Activated T-cell treated with anti-CD3 and anti-CD28 coated beads, Interleukin-2, amount 50 U/mL, for 24 hours (primary cell): ENCODE results near the gene TBCEL.

ENCODE experiments used
- DNase-seq: peaks from one replicate; pipeline ENCODE4 v3.0.0-alpha.2; 2020
- H3K27ac Mint-ChIP-seq: 2 replicates; pipeline ENCODE4 v1.8.0; 2020; ENCODE audit warnings: mild to moderate bottlenecking, mixed read lengths
- H3K27me3 Mint-ChIP-seq: 2 replicates; pipeline ENCODE4 v1.8.0; 2020; ENCODE audit warnings: mixed read lengths
- H3K36me3 Mint-ChIP-seq: 2 replicates; pipeline ENCODE4 v1.8.0; 2020; ENCODE audit warnings: low read depth, mixed read lengths
- H3K4me1 Mint-ChIP-seq: 2 replicates; pipeline ENCODE4 v1.8.0; 2020; ENCODE audit warnings: low read depth, mixed read lengths
- H3K4me3 Mint-ChIP-seq: 2 replicates; pipeline ENCODE4 v1.8.0; 2020; ENCODE audit warnings: mild to moderate bottlenecking, moderate library complexity, mixed read lengths
- H3K9me3 Mint-ChIP-seq: 2 replicates; pipeline ENCODE4 v1.8.0; 2020; ENCODE audit warnings: mixed read lengths

Gene TBCEL

GRCh38 chr11:121023848-121024751 lies at the start of gene TBCEL:
TBCEL (plus strand) TSS chr11:121024102; CDS start chr11:121045691, 21,589 bp downstream.
- Mint-ChIP-seq H3K27ac (peak within 1 kb of the TSS; percentile 88), H3K27me3 (peaks cover 4% of the 10 kb centered on the region), H3K4me1 (peaks cover 27% of the 10 kb centered on the region), H3K4me3 (peak within 1 kb of the TSS; percentile 83), H3K9me3 (no peaks in the 10 kb centered on the region), H3K36me3 (peaks cover 5% of the 10 kb centered on the region)
- peak; percentile 87 for DNase-seq

- no peaks in the 10 kb centered on the region for H3K4me1 Mint-ChIP-seq
- H3K27me3 Mint-ChIP-seq, result peaks cover 39% of the 10 kb centered on the region
- no peaks in the 10 kb centered on the region for H3K36me3 Mint-ChIP-seq
- no peak for DNase-seq
- H3K9me3 Mint-ChIP-seq, result no peaks in the 10 kb centered on the region
- H3K27ac Mint-ChIP-seq, result no peak overlapping the region
- no peak overlapping the region for H3K4me3 Mint-ChIP-seq
Observed at GRCh38 chr11:120974466-120974865, 49.4 kb upstream of the TBCEL start.

GRCh38 chr11:120974965-120975364 lies 48.9 kb upstream of the TBCEL start:
- Mint-ChIP-seq H3K4me1 (no peaks in the 10 kb centered on the region), H3K36me3 (no peaks in the 10 kb centered on the region), H3K27me3 (peaks cover 39% of the 10 kb centered on the region), H3K9me3 (no peaks in the 10 kb centered on the region), H3K27ac (no peak overlapping the region), H3K4me3 (no peak overlapping the region)
- no peak for DNase-seq

- Mint-ChIP-seq H3K9me3 (no peaks in the 10 kb centered on the region), H3K4me3 (no peak overlapping the region), H3K27me3 (peaks cover 39% of the 10 kb centered on the region), H3K36me3 (no peaks in the 10 kb centered on the region), H3K4me1 (no peaks in the 10 kb centered on the region), H3K27ac (no peak overlapping the region)
- DNase-seq, result no peak
Observed at GRCh38 chr11:120977266-120978137, 46.4 kb upstream of the TBCEL start.

- no peak for DNase-seq
- no peaks in the 10 kb centered on the region for H3K36me3 Mint-ChIP-seq
- H3K9me3 Mint-ChIP-seq, result no peaks in the 10 kb centered on the region
- no peak overlapping the region for H3K4me3 Mint-ChIP-seq
- no peak overlapping the region for H3K27ac Mint-ChIP-seq
- peaks cover 43% of the 10 kb centered on the region for H3K27me3 Mint-ChIP-seq
- no peaks in the 10 kb centered on the region for H3K4me1 Mint-ChIP-seq
Observed at GRCh38 chr11:120978701-120979100, 45.2 kb upstream of the TBCEL start.

- H3K4me1 Mint-ChIP-seq, result peaks cover 12% of the 10 kb centered on the region
- H3K36me3 Mint-ChIP-seq, result no peaks in the 10 kb centered on the region
- peaks cover 37% of the 10 kb centered on the region for H3K27me3 Mint-ChIP-seq
- H3K9me3 Mint-ChIP-seq, result no peaks in the 10 kb centered on the region
- peak overlapping the region; percentile 66 for H3K4me3 Mint-ChIP-seq
- H3K27ac Mint-ChIP-seq, result no peak overlapping the region
- peak; percentile 60 for DNase-seq
Observed at GRCh38 chr11:120985718-120986569, 38.0 kb upstream of the TBCEL start.

- H3K27ac Mint-ChIP-seq, result no peak overlapping the region
- H3K4me3 Mint-ChIP-seq, result no peak overlapping the region
- no peaks in the 10 kb centered on the region for H3K36me3 Mint-ChIP-seq
- peaks cover 24% of the 10 kb centered on the region for H3K27me3 Mint-ChIP-seq
- DNase-seq, result no peak
- peaks cover 12% of the 10 kb centered on the region for H3K4me1 Mint-ChIP-seq
- H3K9me3 Mint-ChIP-seq, result no peaks in the 10 kb centered on the region
Observed at GRCh38 chr11:120988603-120989002, 35.3 kb upstream of the TBCEL start.

- DNase-seq, result no peak
- Mint-ChIP-seq H3K4me3 (no peak overlapping the region), H3K27me3 (peaks cover 16% of the 10 kb centered on the region), H3K36me3 (no peaks in the 10 kb centered on the region), H3K27ac (no peak overlapping the region), H3K4me1 (peaks cover 2% of the 10 kb centered on the region), H3K9me3 (no peaks in the 10 kb centered on the region)
Observed at GRCh38 chr11:120991830-120992686, 31.8 kb upstream of the TBCEL start.

GRCh38 chr11:120994091-120994859 lies 29.6 kb upstream of the TBCEL start:
- Mint-ChIP-seq H3K4me1 (peaks cover 2% of the 10 kb centered on the region), H3K36me3 (no peaks in the 10 kb centered on the region), H3K4me3 (no peak overlapping the region), H3K9me3 (no peaks in the 10 kb centered on the region), H3K27ac (no peak overlapping the region), H3K27me3 (peaks cover 23% of the 10 kb centered on the region)
- DNase-seq, result no peak

GRCh38 chr11:120995184-120995583 lies 28.7 kb upstream of the TBCEL start:
- H3K36me3 Mint-ChIP-seq, result no peaks in the 10 kb centered on the region
- H3K4me3 Mint-ChIP-seq, result no peak overlapping the region

GRCh38 chr11:120996973-120997372 lies 26.9 kb upstream of the TBCEL start:
- peaks cover 34% of the 10 kb centered on the region for H3K27me3 Mint-ChIP-seq
- H3K4me3 Mint-ChIP-seq, result no peak overlapping the region
- peaks cover 2% of the 10 kb centered on the region for H3K4me1 Mint-ChIP-seq
- no peak overlapping the region for H3K27ac Mint-ChIP-seq
- no peaks in the 10 kb centered on the region for H3K9me3 Mint-ChIP-seq
- H3K36me3 Mint-ChIP-seq, result no peaks in the 10 kb centered on the region
- DNase-seq, result no peak

More at GRCh38 chr11:120995184-120995583, 28.7 kb upstream of the TBCEL start:
- Mint-ChIP-seq H3K4me1 (peaks cover 2% of the 10 kb centered on the region), H3K9me3 (no peaks in the 10 kb centered on the region), H3K27me3 (peaks cover 29% of the 10 kb centered on the region), H3K27ac (no peak overlapping the region)
- no peak for DNase-seq

- Mint-ChIP-seq H3K9me3 (no peaks in the 10 kb centered on the region), H3K27ac (no peak overlapping the region), H3K27me3 (peaks cover 45% of the 10 kb centered on the region), H3K4me3 (no peak overlapping the region), H3K4me1 (peaks cover 2% of the 10 kb centered on the region), H3K36me3 (no peaks in the 10 kb centered on the region)
- DNase-seq, result no peak
Observed at GRCh38 chr11:120998581-120998980, 25.3 kb upstream of the TBCEL start.
